B cell (primary cell): ENCODE results near the gene CACHD1. TPM values are rescaled to one million over a fixed set of nuclear protein-coding genes. Genes with fewer than 3 reads are reported as not detected.

ENCODE experiments used
- ATAC-seq: fragments of 200-7000 bp; cut with Tn5 transposase; one replicate; pipeline ENCODE4 v1.10.0; 2021; ENCODE audit warnings: low read depth, mild to moderate bottlenecking, moderate number of reproducible peaks, moderate library complexity
- CTCF ChIA-PET: fragments of 350-600 bp; sonication (Branson Sonifier 250); formaldehyde crosslinking; loops from one replicate; lab custom pipeline; 2021; ENCODE audit warnings: antibody characterized with exemption, inconsistent platforms; lab: Charles Lee
- POLR2A ChIA-PET: fragments of 350-600 bp; sonication (Branson Sonifier 250); formaldehyde crosslinking; loops from one replicate; lab custom pipeline; 2021; ENCODE audit warnings: antibody characterized with exemption; lab: Charles Lee
- DNase-seq: peaks from one replicate; pipeline ENCODE4 v3.0.0; 2013
- H2AFZ ChIP-seq: 2 replicates; pipeline ENCODE4 v1.6.1; 2012; ENCODE audit warnings: mild to moderate bottlenecking, low read depth, low read length; ENCODE audit not compliant: insufficient read depth, poor library complexity, severe bottlenecking
- H3K27ac ChIP-seq, 2 donors: 1 replicate in 1 of 2; 2 replicates in 1 of 2; pipeline ENCODE4 v1.5.1; 2012 to 2013; ENCODE audit warnings: low read length in 2 of 2, mild to moderate bottlenecking in 2 of 2, moderate library complexity in 1 of 2
- H3K27me3 ChIP-seq, 4 experiments: fragments of 200-600 bp in 1 of 4; sonication (generic) in 1 of 4; replicated peaks in 1 of 4; 1 replicate in 2 of 4; 2 replicates in 2 of 4; pipeline versions ENCODE4 v1.6.1 to v1.7.0; 2013 to 2016; ENCODE audit warnings: low read length in 3 of 4, mild to moderate bottlenecking in 2 of 4, mixed read lengths in 1 of 4, moderate library complexity in 1 of 4; ENCODE audit not compliant: insufficient read depth in 4 of 4, control insufficient read depth in 3 of 4; ENCODE audit errors: control extremely low read depth in 1 of 4
- H3K36me3 ChIP-seq, 2 experiments: replicated peaks in 1 of 2; 1 replicate in 1 of 2; 2 replicates in 1 of 2; pipeline versions ENCODE4 v1.6.1 to v1.7.1; 2013; ENCODE audit warnings: low read length in 1 of 2; ENCODE audit not compliant: insufficient read depth in 2 of 2, control insufficient read depth in 1 of 2; ENCODE audit errors: control extremely low read depth in 1 of 2, extremely low read depth in 1 of 2
- H3K4me1 ChIP-seq, 2 donors: fragments of 200-600 bp in 1 of 2; sonication (generic) in 1 of 2; 1 replicate in 1 of 2; 2 replicates in 1 of 2; pipeline versions ENCODE4 v1.5.1 to v1.6.1; 2013 to 2017; ENCODE audit warnings: low read length in 2 of 2; ENCODE audit not compliant: control insufficient read depth in 2 of 2, insufficient read depth in 2 of 2
- H3K4me2 ChIP-seq: replicated peaks from 2 replicates; pipeline ENCODE3; 2012; ENCODE audit warnings: mild to moderate bottlenecking, low read depth, low read length; ENCODE audit not compliant: poor library complexity, severe bottlenecking
- H3K4me3 ChIP-seq, 5 experiments: fragments of 200-600 bp in 1 of 5; sonication (generic) in 1 of 5; 1 replicate in 3 of 5; 2 replicates in 2 of 5; pipeline versions ENCODE4 v1.5.1 to v1.7.0; 2011 to 2016; ENCODE audit warnings: low read length in 4 of 5, mild to moderate bottlenecking in 4 of 5, low read depth in 2 of 5, control low read depth in 1 of 5, moderate library complexity in 1 of 5; ENCODE audit not compliant: insufficient read depth in 1 of 5; ENCODE audit errors: control extremely low read depth in 1 of 5, extremely low read depth in 1 of 5
- H3K79me2 ChIP-seq: fragments of 200-600 bp; sonication (generic); one replicate; pipeline ENCODE4 v1.6.0; 2016; ENCODE audit warnings: low read length; ENCODE audit not compliant: control insufficient read depth, insufficient read depth
- H3K9ac ChIP-seq: fragments of 200-600 bp; sonication (generic); 2 replicates; pipeline ENCODE4 v1.6.1; 2017; ENCODE audit warnings: mild to moderate bottlenecking, low read length, moderate library complexity
- H3K9me3 ChIP-seq, 3 donors: one replicate each; pipeline versions ENCODE4 v1.6.1 to v1.7.1; 2013; ENCODE audit warnings: low read length in 2 of 3; ENCODE audit not compliant: control insufficient read depth in 2 of 3, insufficient read depth in 1 of 3; ENCODE audit errors: control extremely low read depth in 1 of 3
- H4K20me1 ChIP-seq: 2 replicates; pipeline ENCODE4 v1.6.0; 2012; ENCODE audit warnings: mild to moderate bottlenecking, low read length; ENCODE audit not compliant: insufficient read depth, control insufficient read depth, poor library complexity, severe bottlenecking
- H3K27ac Mint-ChIP-seq: one replicate; pipeline ENCODE4 v1.8.0; 2021; ENCODE audit warnings: mixed read lengths
- H3K27me3 Mint-ChIP-seq: one replicate; pipeline ENCODE4 v1.8.0; 2021; ENCODE audit warnings: mixed read lengths
- H3K4me1 Mint-ChIP-seq: one replicate; pipeline ENCODE4 v1.8.0; 2021; ENCODE audit warnings: mixed read lengths
- H3K4me3 Mint-ChIP-seq: one replicate; pipeline ENCODE4 v1.8.0; 2021; ENCODE audit warnings: mixed read lengths
- H3K9me3 Mint-ChIP-seq: one replicate; pipeline ENCODE4 v1.8.0; 2022; ENCODE audit warnings: mixed read lengths; ENCODE audit not compliant: insufficient read depth
- EZH2 ChIP-seq: IDR thresholded peaks from 2 replicates; pipeline ENCODE4 v1.6.1; 2012; ENCODE audit warnings: borderline replicate concordance, low read depth, mild to moderate bottlenecking, moderate library complexity, low read length; ENCODE audit not compliant: insufficient read depth, poor library complexity, severe bottlenecking
- WGBS: methylation state at CpG from one replicate; pipeline ENCODE4 v1.1.5; 2013; ENCODE audit warnings: missing lambda C conversion rate; ENCODE audit not compliant: insufficient coverage; 5-methylcytosine and 5-hydroxymethylcytosine counted together
- intact Hi-C: fragments of 100-400 bp; cut with micrococcal nuclease; formaldehyde crosslinking; loops from one replicate; pipeline ENCODE4 v1.10.0; 2022
- polyA plus RNA-seq: library from polyadenylated mRNA; depleted of rRNA; stranded (reverse); fragments of >200 nt; gene quantifications from 2 replicates; pipeline ENCODE4 v1.2.3, GENCODE V29; 2012
- total RNA-seq, 2 donors: library from RNA; stranded (reverse); fragments of 120-200 nt in 1 of 2; gene quantifications; 1 replicate in 1 of 2; 2 replicates in 1 of 2; pipeline versions ENCODE4 v1.2.3 to v1.2.4, GENCODE V29; 2013 to 2022
- TF ChIP-seq, protein P1 (sequence below): fragments of 200-600 bp; IDR thresholded peaks from one replicate; pipeline ENCODE4 v1.8.0; 2022; ENCODE audit warnings: antibody characterized with exemption, mild to moderate bottlenecking

CACHD1 gene
- total and polyA plus RNA-seq, 2 donors (not counting 1 experiment from before 2014, with no cell fraction given), result not detected

DNA sequence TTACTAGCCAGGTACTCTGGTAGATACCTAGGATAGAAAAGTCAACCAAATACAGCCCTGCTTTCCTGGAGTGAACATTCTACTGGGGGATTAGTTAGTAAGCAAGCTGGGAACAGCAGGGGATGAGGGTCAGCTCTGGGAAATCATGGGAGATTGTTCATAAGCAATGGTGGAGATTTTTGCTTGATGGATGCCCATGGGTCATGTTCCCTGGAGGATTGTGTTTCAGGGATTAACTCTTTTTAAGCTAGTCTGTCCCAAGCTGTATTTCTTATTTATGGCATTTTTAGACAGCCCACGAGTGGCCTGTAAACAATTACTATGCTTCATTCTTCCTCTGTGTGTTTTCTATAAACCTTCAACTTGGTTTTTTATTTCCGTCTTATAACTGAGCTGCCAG, 18.9 kb downstream of the CACHD1 start:
- H3K27me3 Mint-ChIP-seq, result peaks cover 37% of the 10 kb centered on the region
- H3K4me2 ChIP-seq, result no peak overlapping the region
- no peak overlapping the region for H3K4me3 Mint-ChIP-seq
- ChIA-PET CTCF (no interaction called here), POLR2A (no interaction called here)
- no peak overlapping the region for H3K9ac ChIP-seq
- TF ChIP-seq, protein P1, sequence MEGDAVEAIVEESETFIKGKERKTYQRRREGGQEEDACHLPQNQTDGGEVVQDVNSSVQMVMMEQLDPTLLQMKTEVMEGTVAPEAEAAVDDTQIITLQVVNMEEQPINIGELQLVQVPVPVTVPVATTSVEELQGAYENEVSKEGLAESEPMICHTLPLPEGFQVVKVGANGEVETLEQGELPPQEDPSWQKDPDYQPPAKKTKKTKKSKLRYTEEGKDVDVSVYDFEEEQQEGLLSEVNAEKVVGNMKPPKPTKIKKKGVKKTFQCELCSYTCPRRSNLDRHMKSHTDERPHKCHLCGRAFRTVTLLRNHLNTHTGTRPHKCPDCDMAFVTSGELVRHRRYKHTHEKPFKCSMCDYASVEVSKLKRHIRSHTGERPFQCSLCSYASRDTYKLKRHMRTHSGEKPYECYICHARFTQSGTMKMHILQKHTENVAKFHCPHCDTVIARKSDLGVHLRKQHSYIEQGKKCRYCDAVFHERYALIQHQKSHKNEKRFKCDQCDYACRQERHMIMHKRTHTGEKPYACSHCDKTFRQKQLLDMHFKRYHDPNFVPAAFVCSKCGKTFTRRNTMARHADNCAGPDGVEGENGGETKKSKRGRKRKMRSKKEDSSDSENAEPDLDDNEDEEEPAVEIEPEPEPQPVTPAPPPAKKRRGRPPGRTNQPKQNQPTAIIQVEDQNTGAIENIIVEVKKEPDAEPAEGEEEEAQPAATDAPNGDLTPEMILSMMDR, result no peak
- TF ChIP-seq EZH2, result no peak
- H3K9me3 ChIP-seq, result no peaks in the 10 kb centered on the region
- H3K27me3 ChIP-seq, result peaks cover 0 to 3% (median 2%) of the 10 kb centered on the region in 4 experiments
- no peak for DNase-seq
- no peaks in the 10 kb centered on the region for H3K9me3 Mint-ChIP-seq
- H3K27ac Mint-ChIP-seq, result no peak overlapping the region
- no peak for ATAC-seq
- H2AFZ ChIP-seq, result no peak overlapping the region
- 86% methylated on average over 1 of the region's 2 CpGs for WGBS
- H3K36me3 ChIP-seq, result no peaks in the 10 kb centered on the region
- H3K79me2 ChIP-seq, result no peaks in the 10 kb centered on the region
- H3K4me1 ChIP-seq, result no peaks in the 10 kb centered on the region
- no peaks in the 10 kb centered on the region for H3K4me1 Mint-ChIP-seq
- no peak overlapping the region for H3K27ac ChIP-seq
- intact Hi-C loops, result no loop called here
- no peaks in the 10 kb centered on the region for H4K20me1 ChIP-seq
- H3K4me3 ChIP-seq, result no peak overlapping the region

DNA sequence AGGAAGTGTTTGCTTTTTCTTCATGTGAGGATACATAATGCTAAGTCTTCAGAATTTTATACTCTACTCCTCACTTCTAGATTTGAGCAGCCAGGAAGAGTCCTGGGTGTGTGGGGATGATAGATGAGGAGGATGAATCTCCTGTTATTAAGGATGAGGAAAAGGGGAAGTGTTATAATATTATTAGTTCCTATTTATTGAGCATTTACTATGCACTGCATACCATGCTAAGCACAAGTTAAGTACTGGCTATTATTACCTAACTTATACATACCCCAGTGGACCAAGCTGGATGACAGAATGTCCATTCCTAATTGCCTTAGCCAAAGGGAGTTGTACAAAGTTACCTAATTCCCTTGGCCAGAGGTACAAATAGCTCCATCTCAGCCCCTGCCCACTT, 19.8 kb downstream of the CACHD1 start:
- no peaks in the 10 kb centered on the region for H3K9me3 Mint-ChIP-seq
- CTCF ChIA-PET, result no interaction called here
- intact Hi-C loops, result no loop called here

More for the DNA sequence above, 19.8 kb downstream of the CACHD1 start:
- POLR2A ChIA-PET, result no interaction called here
- Mint-ChIP-seq H3K27ac (no peak overlapping the region), H3K4me3 (no peak overlapping the region), H3K4me1 (no peaks in the 10 kb centered on the region), H3K27me3 (peaks cover 36% of the 10 kb centered on the region)
- peaks cover 0 to 3% (median 2%) of the 10 kb centered on the region in 4 experiments for H3K27me3 ChIP-seq
- no peak overlapping the region for H3K4me3 ChIP-seq
- no peaks in the 10 kb centered on the region for H3K79me2 ChIP-seq
- no peaks in the 10 kb centered on the region for H4K20me1 ChIP-seq
- no peaks in the 10 kb centered on the region for H3K4me1 ChIP-seq
- ATAC-seq (no peak), DNase-seq (no peak)
- no peak overlapping the region for H3K4me2 ChIP-seq
- H3K36me3 ChIP-seq, result no peaks in the 10 kb centered on the region
- no peak overlapping the region for H3K27ac ChIP-seq
- H3K9me3 ChIP-seq, result no peaks in the 10 kb centered on the region
- H3K9ac ChIP-seq, result no peak overlapping the region
- TF ChIP-seq, protein P1, result no peak
- no peak for TF ChIP-seq EZH2
- H2AFZ ChIP-seq, result no peak overlapping the region
